Measurements from ENCODE around the gene UPK3A.
"Not testable (repeated sequence)": the region's sequence is repeated elsewhere in the genome, so short reads cannot be mapped to it uniquely, and the experiment has no call there.

UPK3A gene

DNA sequence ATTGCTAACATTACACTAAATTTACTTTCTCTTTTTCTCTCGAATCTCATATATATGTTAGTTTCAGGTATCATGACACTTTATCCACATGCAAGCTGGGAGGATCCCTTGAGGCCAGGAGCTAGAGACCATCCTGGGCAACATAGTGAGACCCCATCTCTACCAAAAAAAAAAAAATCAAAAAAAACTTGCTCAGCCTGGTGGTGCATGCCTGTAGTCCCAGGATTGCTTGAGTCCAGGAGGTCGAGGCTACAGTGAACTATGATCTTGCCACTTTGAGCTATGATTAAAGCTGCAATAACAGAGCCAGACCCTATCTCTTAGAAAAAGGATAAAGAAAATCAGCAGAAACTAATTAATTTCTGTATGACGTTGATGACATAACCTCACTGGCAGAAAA lies 3.7 kb upstream of the UPK3A start:
- no peak for DNase-seq (ENCODE audit: low read depth in 3 of 3)

DNA sequence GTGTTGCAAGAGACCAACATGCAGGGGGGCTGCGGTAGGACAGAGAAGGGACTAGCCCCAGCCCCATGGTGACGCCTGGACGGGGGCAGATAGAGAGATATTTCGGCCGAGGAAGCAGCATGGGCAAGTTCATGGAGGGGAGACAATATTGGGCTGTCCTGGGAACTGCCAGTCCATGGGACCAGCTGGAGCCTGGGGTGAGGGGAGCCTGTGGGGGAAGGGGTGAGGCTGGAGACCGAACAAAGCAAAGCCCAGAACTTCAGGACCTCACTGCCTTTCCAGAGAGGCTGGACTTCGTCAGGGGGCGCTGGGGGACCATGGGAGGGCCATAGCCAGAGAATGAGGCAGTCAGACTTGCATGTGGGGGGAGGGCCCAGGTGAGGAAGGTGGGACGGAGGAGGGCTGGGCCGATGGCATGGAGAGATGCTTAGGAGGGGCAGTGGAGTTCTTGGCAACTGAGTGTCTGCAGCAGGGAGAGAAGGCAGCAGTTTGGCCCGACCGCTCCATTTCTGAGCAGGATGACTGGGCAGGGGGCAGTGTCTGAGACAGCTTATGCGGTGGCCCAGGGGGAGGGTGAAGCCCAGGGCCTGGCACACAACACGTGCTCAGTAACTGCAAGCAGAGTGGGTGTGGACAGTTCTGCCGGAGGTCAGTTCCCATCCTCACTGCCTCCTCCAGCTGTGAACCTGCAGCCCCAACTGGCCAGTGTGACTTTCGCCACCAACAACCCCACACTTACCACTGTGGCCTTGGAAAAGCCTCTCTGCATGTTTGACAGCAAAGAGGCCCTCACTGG lies 712 bp downstream of the UPK3A start:
- DNase-seq (ENCODE audit: low read depth in 3 of 3) = no peak

DNA sequence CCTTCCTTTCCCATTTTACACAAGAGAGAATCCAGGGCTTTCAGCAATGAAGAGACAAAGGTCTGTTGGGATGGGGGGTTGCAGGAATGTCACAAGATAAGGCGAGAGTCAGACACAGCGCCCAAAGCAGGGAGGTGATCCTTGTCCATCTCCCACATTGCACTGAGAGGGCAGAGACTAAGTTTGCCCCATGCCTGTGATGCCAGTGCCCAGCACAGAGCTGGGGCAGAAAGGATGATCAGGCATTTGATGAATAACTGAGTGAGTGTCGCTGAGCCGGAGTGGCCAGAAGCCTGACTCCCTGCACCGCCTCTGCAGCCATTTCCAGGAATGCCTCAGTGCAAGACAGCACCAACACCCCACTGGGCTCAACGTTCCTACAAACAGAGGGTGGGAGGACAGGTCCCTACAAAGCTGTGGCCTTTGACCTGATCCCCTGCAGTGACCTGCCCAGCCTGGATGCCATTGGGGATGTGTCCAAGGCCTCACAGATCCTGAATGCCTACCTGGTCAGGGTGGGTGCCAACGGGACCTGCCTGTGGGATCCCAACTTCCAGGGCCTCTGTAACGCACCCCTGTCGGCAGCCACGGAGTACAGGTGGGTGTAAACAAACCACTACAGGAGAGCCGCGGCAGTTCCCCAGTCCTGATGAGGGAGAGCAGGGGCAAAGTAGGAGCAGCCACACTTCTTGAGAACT lies 2.3 kb downstream of the UPK3A start:
- no peak for DNase-seq (ENCODE audit: low read depth in 3 of 3)

DNA sequence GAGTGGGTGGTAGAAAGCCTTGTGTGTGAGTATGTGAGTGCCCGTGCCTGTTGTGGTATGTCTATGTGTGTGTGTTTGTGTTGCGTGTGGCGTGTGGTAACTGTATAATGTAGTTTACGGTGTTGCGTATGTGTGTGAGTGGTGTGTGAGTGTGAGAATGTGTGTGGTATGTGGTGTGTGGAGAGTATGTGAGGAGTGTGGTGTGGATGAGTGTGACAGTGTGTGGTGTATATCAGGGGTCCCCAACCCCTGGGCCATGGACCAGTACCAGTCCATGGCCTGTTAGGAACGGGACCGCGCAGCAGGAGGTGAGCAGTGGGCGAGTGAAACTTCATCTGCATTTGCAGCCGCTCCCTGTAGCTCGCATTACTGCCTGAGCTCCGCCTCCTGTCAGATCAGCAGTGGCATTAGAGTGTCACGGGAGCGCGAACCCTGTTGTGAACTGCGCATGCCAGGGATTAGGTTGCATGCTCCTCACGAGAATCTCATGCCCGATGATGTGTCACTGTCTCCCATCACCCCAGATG lies 5.7 kb downstream of the UPK3A start:
- no peak for DNase-seq (ENCODE audit: low read depth in 3 of 3)

- no peak for DNase-seq (ENCODE audit: low read depth in 3 of 3)
Observed at GRCh38 chr22:45291061-45291930, 6.5 kb downstream of the UPK3A start.

DNA sequence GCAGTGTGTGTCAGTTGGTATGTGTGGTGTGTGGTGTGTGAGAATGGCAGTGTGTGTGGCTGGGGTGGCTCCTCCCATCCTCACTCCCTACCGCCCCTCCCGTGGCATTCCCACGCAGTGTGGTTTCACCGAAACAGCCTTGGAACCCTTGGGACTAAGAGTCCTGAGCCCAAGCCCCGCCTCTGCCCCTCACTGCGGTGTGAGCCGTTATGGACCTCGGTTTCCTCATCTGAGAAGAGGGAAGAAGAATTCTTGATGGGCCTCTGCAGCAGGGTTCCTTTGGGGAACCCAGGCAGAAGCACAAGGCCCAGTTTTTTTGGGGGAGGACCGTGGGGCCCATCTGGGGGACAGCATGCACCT lies 7.2 kb downstream of the UPK3A start:
- DNase-seq (ENCODE audit: low read depth in 3 of 3) = no peak

GRCh38 chr22:45292731-45293442 lies 8.1 kb downstream of the UPK3A start:
- no peak for DNase-seq (ENCODE audit: low read depth in 3 of 3)

GRCh38 chr22:45294030-45294429 lies 9.3 kb downstream of the UPK3A start:
- no peak for DNase-seq (ENCODE audit: low read depth in 3 of 3)

DNA sequence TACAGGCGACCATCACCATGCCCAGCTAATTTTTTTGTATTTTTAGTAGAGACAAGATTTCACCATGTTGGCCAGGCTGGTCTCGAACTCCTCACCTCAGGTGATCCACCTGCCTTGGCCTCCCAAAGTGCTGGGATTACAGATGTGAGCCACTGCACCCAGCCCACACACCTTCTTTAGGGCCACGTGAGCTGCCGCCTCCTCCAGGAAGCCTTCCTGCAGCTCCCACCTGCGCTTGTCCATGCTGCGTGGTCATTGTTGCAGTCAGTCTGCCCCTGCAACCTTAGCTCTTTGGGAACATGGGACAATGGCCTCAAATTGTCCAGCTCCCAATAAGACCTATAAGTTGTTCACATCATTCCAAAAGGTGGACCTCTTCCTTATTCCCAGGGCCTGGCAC lies 10.3 kb downstream of the UPK3A start:
- not testable (repeated sequence) for DNase-seq (ENCODE audit: low read depth in 3 of 3)

DNA sequence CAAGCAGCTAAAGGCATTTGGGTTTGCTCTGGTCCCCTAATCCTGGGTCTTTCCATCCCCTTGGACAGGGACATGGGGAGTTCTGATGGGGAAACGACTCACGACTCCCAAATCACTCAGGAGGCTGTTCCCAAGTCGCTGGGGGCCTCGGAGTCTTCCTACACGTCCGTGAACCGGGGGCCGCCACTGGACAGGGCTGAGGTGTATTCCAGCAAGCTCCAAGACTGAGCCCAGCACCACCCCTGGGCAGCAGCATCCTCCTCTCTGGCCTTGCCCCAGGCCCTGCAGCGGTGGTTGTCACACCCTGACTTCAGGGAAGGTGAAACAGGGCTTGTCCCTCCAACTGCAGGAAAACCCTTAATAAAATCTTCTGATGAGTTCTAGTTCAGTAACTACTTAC lies 10.7 kb downstream of the UPK3A start:
- no peak for DNase-seq (ENCODE audit: low read depth in 3 of 3)

DNA sequence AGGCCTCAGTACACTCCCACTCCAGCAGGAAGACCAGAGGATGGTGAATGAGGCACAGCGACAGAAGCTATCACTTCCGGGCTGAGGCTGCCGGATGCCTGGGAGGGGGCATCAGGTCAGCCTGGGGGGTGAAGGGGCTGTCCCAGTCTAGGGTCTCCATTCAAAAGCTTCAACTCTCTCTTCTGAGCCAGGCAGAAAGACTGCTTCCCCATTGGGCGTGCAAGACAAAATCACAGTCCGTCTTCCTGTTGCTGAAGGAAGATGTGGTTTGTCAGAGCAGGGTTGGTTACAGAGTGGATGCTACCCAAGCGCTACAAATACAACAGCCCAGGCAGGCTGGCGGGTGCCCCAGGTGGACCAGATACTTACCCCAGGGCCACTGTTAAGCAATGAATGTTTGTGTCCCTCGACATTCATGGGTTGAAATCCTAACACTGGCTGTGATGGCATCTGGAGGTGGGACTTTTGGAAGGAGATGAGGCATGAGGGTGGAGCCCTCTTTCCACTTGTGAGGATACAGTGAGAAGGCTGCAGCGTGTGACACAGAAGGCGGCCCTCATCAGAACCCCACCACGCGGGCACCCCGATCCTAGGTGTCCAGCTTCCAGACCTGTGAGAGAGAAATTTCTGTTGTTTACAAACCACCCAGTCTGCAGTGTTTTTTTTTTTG lies 12.0 kb downstream of the UPK3A start:
- no peak for DNase-seq (ENCODE audit: low read depth in 3 of 3)

GRCh38 chr22:45298934-45299505 lies 14.3 kb downstream of the UPK3A start:
- no peak for DNase-seq (ENCODE audit: low read depth in 3 of 3)

- no peak for DNase-seq (ENCODE audit: low read depth in 3 of 3)
Observed at GRCh38 chr22:45302751-45303150, 18.0 kb downstream of the UPK3A start.

DNA sequence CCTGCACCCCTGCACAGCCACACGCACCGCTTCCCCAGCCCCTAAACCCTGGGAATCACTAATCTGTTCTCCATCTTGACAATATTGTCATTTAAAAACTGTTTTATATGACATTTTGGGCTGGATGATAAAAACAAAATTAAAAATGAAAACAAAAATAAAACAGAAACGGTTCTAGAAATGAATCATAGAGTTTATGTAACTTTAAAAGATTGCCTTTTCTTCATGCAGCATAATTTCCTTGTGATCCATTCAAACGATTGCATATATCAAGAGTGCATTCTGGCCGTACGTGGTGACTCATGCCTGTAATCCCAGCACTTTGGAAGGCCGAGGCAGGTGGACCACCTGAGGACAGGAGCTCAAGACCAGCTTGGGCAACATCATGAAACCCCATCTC lies 18.4 kb downstream of the UPK3A start:
- no peak for DNase-seq (ENCODE audit: low read depth in 3 of 3)

GRCh38 chr22:45304971-45305370 lies 20.2 kb downstream of the UPK3A start:
- no peak for DNase-seq (ENCODE audit: low read depth in 3 of 3)

GRCh38 chr22:45305456-45306075 lies 20.8 kb downstream of the UPK3A start:
- DNase-seq (ENCODE audit: low read depth in 3 of 3) = no peak

- DNase-seq (ENCODE audit: low read depth in 3 of 3) = no peak
Observed at GRCh38 chr22:45306139-45306538, 21.4 kb downstream of the UPK3A start.

DNA sequence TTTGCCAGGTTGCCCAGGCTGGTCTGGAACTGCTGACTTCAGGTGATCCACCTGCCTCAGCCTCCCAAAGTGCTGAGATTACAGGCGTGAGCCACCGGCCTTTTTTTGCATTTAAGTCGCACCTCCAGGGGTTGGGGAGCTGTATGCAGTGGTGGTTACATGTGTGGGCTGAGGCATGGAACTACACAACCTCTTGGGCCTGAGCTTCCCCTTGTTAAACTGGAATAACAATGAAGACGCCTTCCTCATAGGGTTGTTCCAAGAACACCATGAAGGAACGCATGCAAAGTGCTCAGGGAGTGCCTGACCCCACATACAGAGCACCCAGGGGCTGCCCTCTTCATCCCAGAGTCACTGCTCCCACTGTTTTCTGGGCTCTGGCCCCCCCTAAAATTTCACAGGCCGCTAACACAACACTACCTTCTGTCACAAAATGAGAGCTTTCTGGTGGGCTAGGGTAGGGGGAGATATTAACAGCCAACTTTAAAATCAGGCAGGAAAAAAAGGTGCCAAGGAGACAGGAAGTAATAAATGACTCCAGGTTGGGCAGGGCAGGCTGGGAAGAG lies 23.7 kb downstream of the UPK3A start:
- no peak for DNase-seq (ENCODE audit: low read depth in 3 of 3)

GRCh38 chr22:45308957-45309421 lies 24.2 kb downstream of the UPK3A start:
- no peak for DNase-seq (ENCODE audit: low read depth in 3 of 3)

Measured in stimulated activated CD4-positive, alpha-beta T cell treated with anti-CD3 and anti-CD28 coated beads, TNF-alpha, amount 100 ng/mL, for 24 hours (primary cell).